Gastrocnemius medialis (tissue), 4 donors: Measurements from ENCODE around the gene CCT5. TPM values are rescaled to one million over a fixed set of nuclear protein-coding genes. Genes with fewer than 3 reads are reported as not detected.
"Not testable (repeated sequence)": the region's sequence is repeated elsewhere in the genome, so short reads cannot be mapped to it uniquely, and the experiment has no call there.

Experiments used
- ATAC-seq, 2 donors: fragments of 150-250 bp; one replicate each; pipeline ENCODE4 v1.9.1; 2016
- DNase-seq, 2 donors: peaks; one replicate each; pipeline ENCODE4 v3.0.0-alpha.2; 2019
- H3K27ac ChIP-seq, 4 donors: fragments of 200-600 bp; sonication (generic); 1 replicate in 1 of 4; 2 replicates in 3 of 4; pipeline ENCODE4 v1.5.1; 2016 to 2018; ENCODE audit warnings: mild to moderate bottlenecking in 2 of 4, moderate library complexity in 1 of 4
- H3K27me3 ChIP-seq, 3 donors: fragments of 200-600 bp; sonication (generic) in 2 of 3; 1 replicate in 1 of 3; 2 replicates in 2 of 3; pipeline versions ENCODE4 v1.5.1 to v1.6.0; 2016 to 2019; ENCODE audit warnings: mild to moderate bottlenecking in 1 of 3, moderate library complexity in 1 of 3
- H3K36me3 ChIP-seq, 2 donors: fragments of 200-600 bp; sonication (generic) in 1 of 2; one replicate each; pipeline ENCODE4 v1.5.1; 2017 to 2018
- H3K4me1 ChIP-seq, 2 donors: fragments of 200-600 bp; sonication (generic) in 1 of 2; one replicate each; pipeline ENCODE4 v1.5.1; 2016 to 2017; ENCODE audit warnings: mild to moderate bottlenecking in 2 of 2
- H3K4me3 ChIP-seq, 4 donors: fragments of 200-600 bp; sonication (generic) in 3 of 4; 1 replicate in 1 of 4; 2 replicates in 3 of 4; pipeline ENCODE4 v1.5.1; 2016 to 2019; ENCODE audit warnings: mild to moderate bottlenecking in 2 of 4
- H3K9me3 ChIP-seq, 3 donors: fragments of 200-600 bp; sonication (generic) in 2 of 3; 1 replicate in 1 of 3; 2 replicates in 2 of 3; pipeline ENCODE4 v1.5.1; 2016 to 2019
- CTCF ChIP-seq, 5 experiments: fragments of 450-650 bp in 3 of 5; fragments of 200-600 bp in 2 of 5; sonication (generic) in 2 of 5; IDR thresholded peaks in 4 of 5; conservative IDR thresholded peaks in 1 of 5; 1 replicate in 4 of 5; 2 replicates in 1 of 5; pipeline ENCODE4 v1.5.1; 2016 to 2019; ENCODE audit warnings: antibody characterized with exemption in 5 of 5, mild to moderate bottlenecking in 3 of 5, moderate library complexity in 3 of 5
- POLR2A ChIP-seq, 2 donors: fragments of 450-650 bp; IDR thresholded peaks; one replicate each; pipeline ENCODE4 v1.6.1; 2017; ENCODE audit warnings: antibody characterized with exemption in 2 of 2, mild to moderate bottlenecking in 2 of 2, moderate library complexity in 2 of 2
- in situ Hi-C, 4 donors: fragments of 200-750 bp; cut with MboI; loops; one replicate each; pipeline versions ENCODE4 v1.15.0 to v1.8.0; 2017; ENCODE audit warnings: low sequenced_read_pairs in 4 of 4
- intact Hi-C: fragments of 100-400 bp; cut with DNase I; formaldehyde crosslinking; loops from one replicate; pipeline ENCODE4 v1.15.1; 2023; ENCODE audit warnings: low total_unique reads
- total RNA-seq, 4 donors: library from RNA; depleted of rRNA; stranded (reverse); fragments of >200 nt; gene quantifications; one replicate each; pipeline versions ENCODE4 v1.1.0 to v1.2.3, GENCODE V29; 2016

The CCT5 gene
- total RNA-seq, 4 donors from 2014 or later = 201 to 329 (median 267) TPM

- H3K9me3 ChIP-seq = no peaks in the 10 kb centered on the region
Measured at GRCh38 chr5:10279328-10279727, 29.2 kb downstream of the CCT5 start.

GRCh38 chr5:10279925-10280720, 30.0 kb downstream of the CCT5 start:
- no peaks in the 10 kb centered on the region for H3K27me3 ChIP-seq
- H3K27ac ChIP-seq = no peak overlapping the region
- no peak overlapping the region for H3K4me3 ChIP-seq
- in situ Hi-C loops (loop anchor here in 3 of 4 donors (5.0 to 25.0 kb wide), 5 partner anchors 82 to 357 kb away; no protein-coding TSS in a partner anchor), intact Hi-C loops (loop anchor here (5.0 kb wide), 2 partner anchors 147 to 162 kb away; partner anchors contain the start of gene ROPN1L)
- H3K9me3 ChIP-seq = no peaks in the 10 kb centered on the region
- H3K36me3 ChIP-seq = no peaks in the 10 kb centered on the region
- DNase-seq = no peak
- TF ChIP-seq CTCF (IDR thresholded peaks at IDR 0.05 in 4 of 5, conservative IDR thresholded peaks at IDR 0.05 in 1 of 5) (no peak), POLR2A (IDR thresholded peaks at IDR 0.05) (no peak)
- H3K4me1 ChIP-seq = no peaks in the 10 kb centered on the region
- no peak for ATAC-seq

More at GRCh38 chr5:10279328-10279727, 29.2 kb downstream of the CCT5 start:
- H3K27ac ChIP-seq = no peak overlapping the region
- H3K36me3 ChIP-seq = no peaks in the 10 kb centered on the region
- in situ Hi-C loops = loop anchor here in 3 of 4 donors (25.0 kb wide), 3 partner anchors 133 to 358 kb away; no protein-coding TSS in a partner anchor
- intact Hi-C loops = no loop called here
- H3K4me3 ChIP-seq = no peak overlapping the region
- H3K4me1 ChIP-seq = no peaks in the 10 kb centered on the region
- no peaks in the 10 kb centered on the region for H3K27me3 ChIP-seq
- TF ChIP-seq CTCF (IDR thresholded peaks at IDR 0.05 in 4 of 5, conservative IDR thresholded peaks at IDR 0.05 in 1 of 5) (no peak), POLR2A (IDR thresholded peaks at IDR 0.05) (no peak)
- DNase-seq = no peak
- ATAC-seq = no peak

- TF ChIP-seq POLR2A (IDR thresholded peaks at IDR 0.05) = no peak
- TF ChIP-seq CTCF (IDR thresholded peaks at IDR 0.05 in 4 of 5, conservative IDR thresholded peaks at IDR 0.05 in 1 of 5) = peak; percentile 89 to 98 (median 91)
- intact Hi-C loops (loop anchor here (1.0 to 5.0 kb wide), 5 partner anchors 21 to 344 kb away; partner anchors contain the start of gene ROPN1L), in situ Hi-C loops (loop anchor here in 3 of 4 donors (5.0 to 25.0 kb wide), 5 partner anchors 78 to 353 kb away; no protein-coding TSS in a partner anchor)
- ATAC-seq (peak in 1 of 2 donors; percentile 28), DNase-seq (peak; percentile 68 to 79)
- Histone ChIP-seq H3K4me1 (peaks cover 31 to 32% of the 10 kb centered on the region in 2 donors), H3K9me3 (no peaks in the 10 kb centered on the region), H3K4me3 (no peak overlapping the region), H3K27me3 (no peaks in the 10 kb centered on the region), H3K27ac (peak overlapping the region in 3 of 4 donors; percentile 91 to 100 (median 96)), H3K36me3 (no peaks in the 10 kb centered on the region)
Measured at GRCh38 chr5:10283927-10284635, 34.0 kb downstream of the CCT5 start.

GRCh38 chr5:10285362-10285761, 35.3 kb downstream of the CCT5 start:
- H3K27ac ChIP-seq = peak overlapping the region; percentile 91 to 100 (median 96)
- DNase-seq = peak in 1 of 2 donors; percentile 70
- H3K27me3 ChIP-seq, intact Hi-C loops, H3K9me3 ChIP-seq, H3K36me3 ChIP-seq, H3K4me3 ChIP-seq, ATAC-seq: not testable (repeated sequence)
- H3K4me1 ChIP-seq = peaks cover 35 to 43% of the 10 kb centered on the region in 2 donors
- in situ Hi-C loops = loop anchor here in 3 of 4 donors (10.0 to 25.0 kb wide), 4 partner anchors 119 to 352 kb away; no protein-coding TSS in a partner anchor
